NOMO-1 treated with dmso at 0.1 percent for 144 hours (cell line): ENCODE measurements around the gene TRMT11.
"Not testable (repeated sequence)": the region's sequence is repeated elsewhere in the genome, so short reads cannot be mapped to it uniquely, and the experiment has no call there.

Experiments used
- DNase-seq: peaks from one replicate; lab custom pipeline; 2025; ENCODE audit not compliant: unreplicated experiment; lab: John Stamatoyannopoulos, UW

The TRMT11 gene

DNA sequence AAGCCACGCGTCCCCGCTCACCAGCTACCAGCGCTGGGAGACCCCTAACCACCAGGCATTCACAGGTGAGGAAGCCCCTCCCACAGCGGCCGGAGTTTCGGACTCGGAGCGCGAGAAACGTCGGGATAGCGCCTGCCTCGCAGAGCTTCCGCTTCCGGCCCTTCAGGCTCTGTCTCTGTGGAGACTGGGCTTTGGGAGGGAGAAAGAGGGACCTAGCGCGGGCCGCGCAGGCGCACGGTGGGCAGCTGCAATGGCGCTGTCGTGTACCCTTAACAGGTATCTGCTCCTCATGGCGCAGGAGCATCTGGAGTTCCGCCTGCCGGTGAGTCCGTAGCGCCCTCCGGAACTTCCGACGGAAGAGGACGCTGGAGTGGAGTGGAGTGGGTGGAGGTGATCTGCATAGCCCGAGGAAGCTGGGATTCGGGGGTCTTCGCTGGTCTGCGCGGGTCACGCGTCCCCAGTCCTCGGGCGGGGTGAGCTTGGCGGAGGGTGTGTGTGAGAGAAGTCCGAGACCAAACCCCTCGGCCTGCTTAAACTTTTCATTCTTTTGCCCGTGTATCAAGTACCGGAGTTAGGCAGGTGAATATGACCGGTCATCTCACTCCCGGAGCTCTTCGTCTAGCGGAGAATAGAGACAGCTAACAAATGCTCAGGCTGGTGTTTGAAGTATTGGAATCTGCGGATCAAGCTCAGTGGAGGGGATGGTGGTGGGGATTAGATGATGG lies at the start of gene TRMT11:
Gene TRMT11 (plus strand): TSS at position 240 of the 725 bp plus-strand sequence. CDS start 11 bp downstream, at position 251.
- DNase-seq: peak; percentile 74

DNA sequence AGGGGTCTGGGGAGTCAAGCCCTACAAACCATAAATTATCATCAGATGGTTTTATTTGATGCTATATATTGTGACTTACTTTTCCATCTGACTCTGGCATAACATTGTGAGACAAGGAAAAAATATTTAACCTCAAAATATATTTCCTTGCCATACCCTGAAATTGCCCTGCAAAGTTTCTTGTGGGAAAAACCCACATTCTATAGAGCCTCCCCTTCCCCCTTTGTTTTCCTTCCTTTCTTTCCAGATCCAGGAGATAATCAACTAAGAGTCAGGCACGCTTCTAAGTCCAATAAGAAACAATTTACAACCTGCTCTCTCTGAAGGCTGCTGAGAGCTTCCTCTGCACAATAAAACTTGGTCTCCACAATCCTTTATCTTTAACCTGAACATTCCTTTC lies 47.3 kb upstream of the TRMT11 start:
- no peak for DNase-seq

DNA sequence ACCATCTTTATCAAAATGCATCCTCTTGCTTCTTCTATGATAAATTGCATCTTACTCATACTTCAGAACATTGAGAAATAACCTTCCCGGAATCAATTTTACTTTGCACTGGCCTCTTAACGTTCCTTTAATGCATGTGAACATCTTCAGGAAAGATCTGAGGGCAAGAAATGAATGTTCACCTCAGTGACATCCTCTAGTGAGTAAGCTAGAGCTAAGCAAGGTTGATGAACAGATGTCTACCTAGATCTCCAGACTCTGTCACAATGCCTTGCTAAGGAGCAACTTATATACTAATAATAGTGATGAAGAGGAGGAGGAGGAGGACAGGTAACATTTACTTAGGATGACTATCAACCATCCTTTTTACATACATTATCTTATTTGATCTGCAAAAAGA lies 46.5 kb upstream of the TRMT11 start:
- no peak for DNase-seq

DNA sequence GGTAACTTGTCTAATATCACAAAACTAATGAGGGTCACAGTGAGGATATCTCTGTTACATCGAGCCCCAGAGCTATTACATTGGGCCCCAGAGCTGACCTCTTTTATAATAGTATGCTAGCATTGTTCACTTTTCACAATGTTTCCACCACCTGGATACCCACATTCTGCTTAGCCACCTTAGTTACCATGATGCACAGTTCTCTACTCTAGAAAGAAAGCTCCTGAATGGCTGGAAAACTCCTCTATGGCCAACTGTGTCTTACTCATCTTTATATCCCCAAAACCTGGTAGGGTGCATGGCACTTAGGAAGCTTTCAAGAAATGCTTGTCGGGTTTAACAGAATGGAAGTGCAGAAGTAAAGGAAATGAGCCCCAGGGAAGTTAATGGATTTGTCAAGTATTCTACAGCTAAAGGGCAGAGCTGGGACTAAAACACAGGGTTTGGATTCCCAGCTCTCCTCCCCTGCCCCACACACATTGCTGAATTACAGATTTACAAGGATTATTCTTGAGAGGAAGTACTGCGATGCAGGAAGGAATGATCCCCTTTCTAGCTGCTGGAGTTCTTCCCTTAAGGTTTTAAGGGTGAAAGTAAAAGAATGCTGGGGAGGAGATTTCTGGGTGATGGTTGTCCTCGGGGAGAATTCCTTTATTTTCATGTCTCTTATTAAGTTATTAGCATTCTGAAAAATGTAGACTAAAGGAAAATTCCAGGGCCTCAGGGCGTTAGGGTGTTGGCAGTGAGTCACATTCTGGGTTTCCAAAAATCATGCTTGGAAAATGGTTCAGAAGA lies 45.9 kb upstream of the TRMT11 start:
- no peak for DNase-seq

DNA sequence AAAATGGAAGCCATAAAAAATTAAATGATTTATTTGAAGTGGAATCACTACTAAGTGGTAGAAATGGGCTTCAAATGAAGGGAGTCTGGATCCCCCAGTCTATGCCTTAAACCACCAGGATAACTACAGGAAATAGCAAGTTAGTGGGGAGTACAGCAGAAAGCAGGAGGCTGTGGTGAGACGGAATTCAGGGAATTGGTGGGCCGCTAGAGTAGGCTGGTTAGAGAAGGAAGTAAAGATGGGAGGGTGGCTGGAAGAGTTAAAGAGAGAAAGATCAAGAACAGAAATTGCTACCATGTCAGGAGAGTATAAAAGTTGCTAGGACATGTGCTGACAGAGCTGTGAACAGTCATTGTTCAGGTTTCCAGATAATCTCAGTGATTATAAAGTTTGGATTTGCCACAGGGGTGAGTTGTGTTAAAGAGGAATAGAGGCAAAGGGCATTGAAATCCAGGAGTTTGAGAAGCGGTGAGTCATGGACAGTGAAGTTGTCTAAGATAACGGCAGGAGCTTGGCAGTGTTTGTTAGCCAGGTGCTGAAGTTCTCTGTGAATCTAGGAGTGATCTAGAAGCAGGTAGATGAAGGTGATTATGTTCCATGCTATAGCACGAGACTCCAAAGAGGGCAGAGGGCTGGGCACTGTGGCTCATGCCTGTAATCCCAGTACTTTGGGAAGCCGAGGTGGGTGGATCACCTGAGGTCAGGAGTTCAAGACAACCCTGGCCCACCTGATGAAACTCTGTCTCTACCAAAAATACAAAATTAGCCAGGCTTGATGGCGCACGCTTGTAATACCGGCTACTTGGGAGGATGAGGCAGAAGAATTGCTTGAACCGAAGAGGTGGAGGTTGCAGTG lies 43.4 kb upstream of the TRMT11 start:
- no peak for DNase-seq

DNA sequence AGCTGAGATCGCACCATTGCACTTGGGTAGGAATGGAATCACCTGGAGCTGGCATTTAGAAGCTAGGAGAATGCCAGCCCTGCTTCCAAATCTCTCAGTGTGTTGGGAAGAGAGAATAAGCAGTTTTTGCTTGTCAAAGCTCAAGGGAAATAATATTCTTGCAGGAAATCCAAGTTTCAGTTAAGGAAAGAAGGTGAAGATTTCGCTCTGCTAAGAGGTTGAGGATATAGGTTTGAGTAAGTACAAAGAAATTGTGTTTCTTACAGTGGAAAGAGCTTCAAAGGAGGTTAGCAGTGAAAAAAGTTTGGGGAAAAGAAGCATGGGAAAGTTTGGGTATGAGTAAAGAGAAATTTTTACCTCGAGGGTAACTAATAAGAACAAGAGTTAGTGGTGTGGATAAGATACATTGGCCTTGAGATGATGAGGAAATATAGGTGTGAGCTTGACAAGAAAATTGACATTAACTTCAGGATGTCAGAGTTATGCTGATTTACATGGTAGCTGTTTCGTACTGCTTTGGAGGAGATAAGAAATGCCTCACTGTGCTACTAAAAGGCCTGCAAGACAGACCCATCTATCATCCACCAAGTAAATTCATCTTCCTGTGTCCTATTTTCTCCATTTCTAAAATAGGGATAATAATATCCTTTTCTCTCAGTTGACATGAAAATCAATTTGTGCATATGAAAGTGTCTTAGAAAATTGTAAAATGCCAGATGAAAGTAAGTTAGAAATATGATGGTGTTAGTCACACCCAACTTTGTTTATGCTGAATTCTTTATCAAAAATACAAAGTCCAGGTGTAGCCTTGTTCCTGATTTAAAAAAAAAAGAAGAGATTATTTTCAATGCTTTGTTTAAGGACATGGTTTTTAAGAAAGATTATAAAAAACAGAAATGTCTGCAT lies 42.6 kb upstream of the TRMT11 start:
- no peak for DNase-seq

DNA sequence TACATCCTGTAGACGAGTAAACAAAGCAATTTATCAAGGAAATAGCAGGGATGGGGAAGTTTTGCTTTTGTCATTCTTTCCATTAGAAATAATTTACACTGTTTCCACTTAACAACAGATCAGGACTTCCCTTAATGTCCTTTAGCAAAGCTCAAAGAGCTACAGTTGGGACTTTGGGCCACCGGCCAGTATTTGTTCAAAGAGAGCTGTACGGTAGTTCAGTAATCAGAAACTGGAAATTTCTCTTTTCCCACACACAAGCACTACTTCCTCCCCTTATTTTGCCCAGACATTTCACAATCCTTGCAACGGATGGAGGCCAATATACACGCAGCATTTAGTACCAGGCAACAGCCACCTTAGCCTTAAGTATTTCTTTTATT lies 41.9 kb upstream of the TRMT11 start:
- DNase-seq: peak; percentile 27

DNA sequence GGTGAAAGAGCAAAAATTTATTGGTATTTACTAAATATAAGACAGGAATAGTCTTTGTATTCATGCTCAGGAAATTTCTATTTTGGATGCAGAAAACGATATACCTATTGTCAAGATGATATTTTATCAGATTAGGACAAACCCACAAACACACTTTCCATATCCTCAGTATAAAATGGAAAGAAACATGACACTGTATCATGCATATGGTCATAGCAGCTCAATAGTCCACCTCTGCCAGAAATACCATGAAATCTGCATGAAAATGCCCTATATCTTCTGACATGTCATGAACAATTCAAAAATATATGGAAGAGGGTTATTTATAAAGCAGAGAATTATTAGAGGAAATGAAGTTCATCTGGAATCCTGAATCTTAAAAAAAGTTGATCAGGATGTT lies 41.4 kb upstream of the TRMT11 start:
- DNase-seq: no peak

DNA sequence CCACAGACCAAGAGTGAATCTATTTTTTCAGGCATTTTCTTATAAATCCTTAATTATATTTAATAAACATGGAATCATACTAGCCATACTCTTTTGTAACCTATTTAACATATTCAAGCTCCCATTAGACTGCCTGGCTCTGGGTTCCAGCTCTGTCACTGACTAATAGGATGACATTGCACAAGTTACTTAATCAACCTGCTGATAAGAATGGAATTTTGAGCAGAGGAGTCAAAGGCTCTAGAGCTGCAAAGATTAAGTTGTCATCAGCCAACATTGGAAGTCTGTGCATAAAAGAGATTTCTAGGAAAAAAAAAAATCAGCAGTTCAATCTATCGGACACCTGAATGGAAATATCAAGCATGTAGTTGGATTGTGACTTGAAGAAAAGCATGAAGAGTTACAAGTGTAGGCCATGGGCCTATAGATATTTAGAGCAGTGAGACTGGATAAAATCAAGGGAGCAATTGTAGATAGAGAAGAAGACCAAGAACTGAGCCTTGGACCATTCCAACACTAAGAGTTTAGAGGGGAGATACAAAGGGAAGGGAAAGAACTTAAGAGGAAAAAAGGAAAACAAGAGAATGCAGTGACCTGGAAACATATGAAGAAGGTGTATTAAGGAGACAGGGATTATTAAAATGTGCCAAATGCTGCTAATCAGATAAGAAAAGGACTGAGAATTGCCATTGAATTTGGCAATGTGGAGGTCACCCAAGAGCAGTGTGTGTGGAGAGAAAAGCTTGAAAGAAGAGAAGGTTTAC lies 40.8 kb upstream of the TRMT11 start:
- DNase-seq: no peak

DNA sequence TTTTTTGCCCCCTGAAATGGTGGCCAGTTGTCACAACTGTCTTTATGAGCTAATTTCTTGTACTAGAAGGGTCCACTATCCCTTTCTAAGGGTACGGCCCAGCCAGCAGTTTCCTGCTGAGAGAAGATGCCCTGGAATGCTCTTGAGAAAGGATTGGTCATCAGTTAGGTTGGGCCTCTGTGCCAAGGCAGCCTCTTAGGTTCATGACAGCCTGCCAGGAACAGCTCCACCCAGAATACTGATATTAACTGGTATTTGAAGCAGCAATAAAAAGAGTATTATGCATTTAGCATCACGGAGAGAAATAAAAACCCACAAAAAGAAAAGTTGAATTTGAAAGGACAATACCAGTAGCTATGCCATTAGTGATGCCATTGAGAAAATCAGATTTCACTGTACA lies 38.7 kb upstream of the TRMT11 start:
- DNase-seq: no peak

DNA sequence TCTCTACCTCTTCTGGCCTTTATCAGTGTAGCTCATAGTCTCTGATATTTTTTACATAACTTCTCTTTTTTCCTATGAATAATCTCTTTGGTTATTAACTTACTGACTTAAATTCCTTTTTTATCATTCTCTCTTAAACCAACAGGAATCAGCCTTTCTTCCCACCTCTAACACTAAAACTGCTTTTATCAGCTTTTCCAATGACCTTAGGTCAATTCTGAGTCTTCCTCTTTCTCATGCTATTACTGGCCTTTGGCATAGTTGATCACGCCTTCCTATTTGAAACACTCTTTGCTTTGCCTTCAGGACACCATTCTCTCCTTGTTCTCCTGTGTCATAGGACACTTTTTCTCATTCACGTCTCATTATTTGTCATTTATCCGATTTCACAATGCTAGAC lies 37.9 kb upstream of the TRMT11 start:
- no peak for DNase-seq

DNA sequence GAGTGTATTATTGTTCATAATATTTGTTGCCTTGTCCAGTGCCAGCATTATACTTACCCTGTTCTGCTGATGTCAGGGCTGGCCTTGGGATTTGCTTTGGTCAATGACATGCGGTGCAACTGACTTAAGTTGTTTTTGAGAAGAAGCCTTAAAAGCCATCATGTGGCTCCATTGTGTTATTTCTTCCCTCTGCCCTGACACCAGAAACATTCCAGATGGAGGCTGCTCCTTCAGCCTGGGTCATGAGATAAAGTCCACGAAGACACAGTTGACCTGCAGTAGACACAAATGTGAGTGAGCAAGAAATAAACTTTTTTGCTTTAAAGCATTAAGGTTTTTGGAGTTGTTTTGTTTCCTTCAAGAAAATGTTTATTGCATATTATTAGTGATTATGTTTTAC lies 37.3 kb upstream of the TRMT11 start:
- no peak for DNase-seq

DNA sequence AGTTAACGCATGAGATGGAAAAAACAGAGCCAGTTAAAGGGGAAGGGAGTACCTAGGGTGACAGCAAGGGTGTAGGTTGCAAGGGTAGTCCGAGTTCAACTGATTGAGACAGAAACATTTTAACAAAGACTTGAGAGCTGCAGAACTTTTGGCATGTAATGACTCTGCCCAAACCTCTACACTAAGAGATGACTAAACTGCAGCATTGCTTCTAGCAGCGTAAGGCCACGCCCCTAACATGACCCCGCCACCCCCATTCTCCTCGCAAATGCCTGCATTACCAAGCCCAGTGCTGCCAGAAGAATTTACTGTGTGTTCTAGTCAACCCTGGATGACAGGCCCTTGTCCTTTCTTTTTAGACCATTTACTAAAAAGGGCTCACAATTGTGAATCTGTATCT lies 36.0 kb upstream of the TRMT11 start:
- DNase-seq: no peak

DNA sequence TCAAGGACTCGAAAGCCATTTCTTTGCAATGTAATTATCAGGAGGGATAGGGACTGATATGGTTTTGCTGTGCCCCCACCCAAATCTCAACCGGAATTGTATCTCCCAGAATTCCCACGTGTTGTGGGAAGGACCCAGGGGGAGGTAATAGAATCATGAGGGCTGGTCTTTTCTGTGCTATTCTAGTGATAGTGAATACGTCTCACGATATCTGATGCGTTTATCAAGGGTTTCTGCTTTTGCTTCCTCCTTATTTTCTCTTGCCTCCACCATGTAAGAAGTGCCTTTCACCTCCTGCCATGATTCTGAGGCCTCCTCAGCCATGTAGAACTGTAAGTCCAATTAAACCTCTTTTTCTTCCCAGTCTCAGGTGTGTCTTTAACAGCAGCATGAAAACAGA lies 35.6 kb upstream of the TRMT11 start:
- DNase-seq: not testable (repeated sequence)

DNA sequence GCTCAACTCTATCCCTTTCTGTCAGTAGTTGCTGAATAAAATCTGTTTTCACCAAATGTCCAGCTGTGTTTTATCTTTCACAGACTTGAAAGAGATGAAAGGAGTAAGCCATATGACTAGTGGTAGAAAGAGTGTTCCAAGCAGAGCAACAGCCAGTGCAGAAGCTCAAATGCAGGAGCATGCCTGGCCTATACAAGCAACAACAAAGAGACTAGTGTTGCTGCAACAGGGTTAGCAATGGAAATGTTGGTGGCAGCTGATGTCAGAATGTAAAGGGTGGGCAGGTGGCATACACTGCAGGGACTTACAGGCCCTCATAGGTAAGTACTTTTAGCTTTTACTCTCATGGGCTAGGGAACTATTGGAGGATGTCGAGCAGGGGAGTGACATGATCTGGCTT lies 35.0 kb upstream of the TRMT11 start:
- DNase-seq: no peak

DNA sequence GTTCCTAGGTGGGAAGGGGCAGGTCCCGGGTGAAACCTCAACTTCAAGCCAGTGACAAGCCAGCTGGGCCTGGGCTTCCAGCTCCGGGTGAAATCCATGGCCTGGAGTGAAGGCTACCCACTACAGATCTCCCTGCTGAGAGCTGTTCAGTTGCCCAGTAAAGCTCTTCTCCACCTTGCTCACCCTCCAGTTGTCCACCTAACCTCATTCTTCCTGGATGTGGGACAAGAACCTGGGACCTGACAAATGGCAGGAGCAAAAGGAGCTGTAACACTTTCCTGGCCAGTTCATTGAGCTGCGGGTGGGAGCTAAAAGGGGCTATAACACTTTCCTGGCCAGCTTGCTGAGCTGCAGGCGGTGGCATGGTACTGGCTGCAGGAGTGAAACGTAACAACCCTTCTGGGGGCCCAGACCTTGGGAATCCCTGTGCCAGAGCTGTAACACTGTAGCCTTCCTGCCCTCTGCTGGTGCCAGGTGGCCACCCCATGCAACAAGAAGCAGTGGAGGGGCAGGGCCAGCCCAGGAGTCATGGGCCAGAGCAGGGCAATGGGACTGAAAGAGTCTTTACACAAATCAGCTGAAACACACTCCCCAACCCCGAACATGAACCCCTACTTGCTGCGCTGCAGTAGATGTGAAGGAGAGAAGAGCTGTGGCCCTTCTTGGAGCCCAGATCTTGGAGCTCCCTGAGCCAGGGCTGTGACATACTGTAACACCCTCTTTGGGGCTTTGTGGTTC lies 33.4 kb upstream of the TRMT11 start:
- DNase-seq: peak; percentile 12

DNA sequence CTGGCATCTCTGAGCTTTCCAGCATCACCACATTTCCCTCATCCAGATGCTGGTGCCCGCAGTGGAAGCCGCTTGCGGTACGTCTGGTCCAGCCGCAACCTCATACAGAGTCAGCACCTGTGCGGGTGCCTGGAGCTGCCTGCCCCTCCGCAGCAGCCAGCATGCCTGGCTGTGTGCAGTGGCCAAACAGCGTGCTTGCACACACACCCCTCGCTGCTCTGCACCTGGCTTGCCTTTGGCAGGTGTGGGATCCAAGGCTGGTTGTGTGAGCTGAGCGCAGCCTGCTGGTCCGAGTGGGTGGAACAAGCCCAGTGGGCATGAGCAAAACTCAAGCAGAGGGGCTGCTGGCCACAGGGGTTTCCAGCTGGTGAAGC lies 32.9 kb upstream of the TRMT11 start:
- DNase-seq: no peak

DNA sequence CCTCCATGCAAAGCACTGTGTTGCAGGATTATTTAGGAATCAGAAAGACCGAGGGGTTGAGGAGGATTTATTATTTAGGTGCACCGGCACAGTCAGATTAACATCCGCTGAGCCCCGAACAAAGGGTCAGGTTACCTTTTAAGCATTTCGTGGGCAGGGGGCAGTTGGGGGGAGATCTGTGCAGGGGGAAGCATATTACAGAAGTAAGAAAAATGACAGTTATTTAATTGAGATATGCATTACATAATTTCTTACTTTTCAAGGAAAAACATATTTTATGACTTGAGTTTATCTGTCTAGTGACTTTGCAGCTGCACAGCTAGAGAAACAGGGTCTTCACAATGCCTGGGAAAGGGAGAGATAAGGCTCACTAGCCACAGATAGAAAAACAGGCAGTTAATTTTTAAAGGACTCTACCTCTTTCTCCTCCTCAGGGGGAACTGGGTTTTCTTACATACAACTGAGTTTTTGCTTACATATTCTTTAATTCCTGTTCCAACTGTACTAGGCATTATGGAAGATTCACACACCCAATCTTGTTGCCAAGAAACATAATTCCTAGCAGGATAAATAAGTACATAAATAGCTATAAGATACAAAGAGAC lies 31.5 kb upstream of the TRMT11 start:
- DNase-seq: no peak

DNA sequence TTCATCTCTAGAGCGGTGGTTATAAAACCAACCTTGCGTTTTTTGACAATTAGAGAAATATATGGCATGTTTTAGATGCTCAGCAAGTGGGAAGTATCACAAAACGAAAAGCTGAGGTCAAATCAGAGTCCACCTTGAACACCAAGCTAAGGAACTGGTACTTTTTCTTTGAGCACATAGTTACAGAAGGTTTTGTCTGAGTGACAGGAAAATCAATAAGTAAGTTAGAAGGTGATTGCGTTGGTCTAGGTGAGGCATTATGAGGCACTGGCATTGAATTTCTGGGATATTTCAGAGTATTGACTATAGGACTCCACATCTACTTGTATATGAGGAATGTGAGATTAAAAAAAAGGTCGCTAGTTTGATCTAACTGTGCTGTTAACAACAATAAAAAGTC lies 30.4 kb upstream of the TRMT11 start:
- no peak for DNase-seq
